Measurements from ENCODE around the gene TIE1. TPM values are rescaled to one million over a fixed set of nuclear protein-coding genes. Genes with fewer than 3 reads are reported as not detected.

TIE1 gene
- total and polyA plus RNA-seq, 2 of the 13 experiments (the other 11 are each of a cell fraction or from before 2014, with no cell fraction given): 0.58 to 0.84 TPM

DNA sequence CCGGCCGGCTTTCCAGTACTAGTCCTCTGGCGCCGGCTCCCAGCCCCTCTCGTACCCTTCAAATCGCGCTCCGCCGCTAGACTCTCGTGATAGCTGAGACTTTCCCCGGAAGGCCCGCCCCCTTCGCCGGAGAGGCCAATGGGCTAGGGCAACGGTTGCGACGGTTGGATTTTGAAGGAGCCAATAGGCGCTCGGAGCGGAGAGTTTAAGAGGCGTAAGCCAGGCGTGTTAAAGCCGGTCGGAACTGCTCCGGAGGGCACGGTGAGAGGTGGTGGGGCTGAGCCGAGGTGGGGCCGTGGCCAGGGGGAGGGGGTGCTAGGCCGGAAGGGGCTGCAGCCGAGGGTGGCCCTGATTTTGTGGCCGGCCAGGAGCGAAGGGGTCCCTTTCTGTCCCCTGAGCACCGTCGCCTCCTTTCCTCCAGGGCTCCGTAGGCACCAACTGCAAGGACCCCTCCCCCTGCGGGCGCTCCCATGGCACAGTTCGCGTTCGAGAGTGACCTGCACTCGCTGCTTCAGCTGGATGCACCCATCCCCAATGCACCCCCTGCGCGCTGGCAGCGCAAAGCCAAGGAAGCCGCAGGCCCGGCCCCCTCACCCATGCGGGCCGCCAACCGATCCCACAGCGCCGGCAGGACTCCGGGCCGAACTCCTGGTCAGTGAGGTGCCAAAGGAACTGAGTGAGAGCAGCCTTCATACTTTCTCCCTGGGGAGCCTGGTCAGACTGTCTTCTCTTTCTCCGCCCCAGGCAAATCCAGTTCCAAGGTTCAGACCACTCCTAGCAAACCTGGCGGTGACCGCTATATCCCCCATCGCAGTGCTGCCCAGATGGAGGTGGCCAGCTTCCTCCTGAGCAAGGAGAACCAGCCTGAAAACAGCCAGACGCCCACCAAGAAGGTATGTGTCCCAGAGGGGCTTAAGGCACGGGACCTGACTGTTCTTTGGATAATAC is 58.2 kb downstream of the TIE1 start, which contains the start of gene CDC20 (continued):
- TF ChIP-seq, protein P1, sequence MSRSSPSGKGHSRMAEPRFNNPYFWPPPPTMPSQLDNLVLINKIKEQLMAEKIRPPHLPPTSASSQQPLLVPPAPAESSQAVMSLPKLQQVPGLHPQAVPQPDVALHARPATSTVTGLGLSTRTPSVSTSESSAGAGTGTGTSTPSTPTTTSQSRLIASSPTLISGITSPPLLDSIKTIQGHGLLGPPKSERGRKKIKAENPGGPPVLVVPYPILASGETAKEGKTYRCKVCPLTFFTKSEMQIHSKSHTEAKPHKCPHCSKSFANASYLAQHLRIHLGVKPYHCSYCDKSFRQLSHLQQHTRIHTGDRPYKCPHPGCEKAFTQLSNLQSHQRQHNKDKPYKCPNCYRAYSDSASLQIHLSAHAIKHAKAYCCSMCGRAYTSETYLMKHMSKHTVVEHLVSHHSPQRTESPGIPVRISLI (CRISPR knock-in tag; IDR thresholded peaks at IDR 0.05; ENCODE audit: borderline replicate concordance): no peak
- no peak for TF ChIP-seq ZC3H4 (CRISPR knock-in tag; IDR thresholded peaks at IDR 0.05; ENCODE audit: borderline replicate concordance)
- no peak for TF ChIP-seq LRRFIP1 (CRISPR knock-in tag; conservative IDR thresholded peaks at IDR 0.05)
- TF ChIP-seq ATF6 (CRISPR knock-in tag; conservative IDR thresholded peaks at IDR 0.05): no peak
- no peak for TF ChIP-seq SYNCRIP (IDR thresholded peaks at IDR 0.05; ENCODE audit: insufficient read depth, low read depth, low read length)
- no peak for TF ChIP-seq EHMT2 (IDR thresholded peaks at IDR 0.05; ENCODE audit: borderline replicate concordance, low read depth, low read length)
- TF ChIP-seq ZNF749 (CRISPR knock-in tag; IDR thresholded peaks at IDR 0.05; ENCODE audit: borderline replicate concordance): peak; percentile 84
- TF ChIP-seq GATAD2A (CRISPR knock-in tag; IDR thresholded peaks at IDR 0.05): no peak
- TF ChIP-seq ZNF230 (CRISPR knock-in tag; IDR thresholded peaks at IDR 0.05): no peak
- peak; percentile 90; the same call in 1 of the 2 replicates for TF ChIP-seq YEATS2 (CRISPR knock-in tag; IDR thresholded peaks at IDR 0.05; ENCODE audit: borderline replicate concordance)
- no peak for TF ChIP-seq TOE1 (CRISPR knock-in tag; IDR thresholded peaks at IDR 0.05)
- TF ChIP-seq ZEB1 (IDR thresholded peaks at IDR 0.05; ENCODE audit: insufficient replicate concordance, low read depth): no peak
- no peak for TF ChIP-seq ZNF558 (CRISPR knock-in tag; IDR thresholded peaks at IDR 0.05; ENCODE audit: borderline replicate concordance)
- TF ChIP-seq ZFP41 (CRISPR knock-in tag; IDR thresholded peaks at IDR 0.05; ENCODE audit: borderline replicate concordance): 0 out of 2 replicates have a peak, but pooled peaks have one; percentile 16
- TF ChIP-seq NFYB (CRISPR knock-in tag; IDR thresholded peaks at IDR 0.05): peak; percentile 97
- no peak for TF ChIP-seq RAD21 (CRISPR knock-in tag; IDR thresholded peaks at IDR 0.05)
- TF ChIP-seq, protein P2, sequence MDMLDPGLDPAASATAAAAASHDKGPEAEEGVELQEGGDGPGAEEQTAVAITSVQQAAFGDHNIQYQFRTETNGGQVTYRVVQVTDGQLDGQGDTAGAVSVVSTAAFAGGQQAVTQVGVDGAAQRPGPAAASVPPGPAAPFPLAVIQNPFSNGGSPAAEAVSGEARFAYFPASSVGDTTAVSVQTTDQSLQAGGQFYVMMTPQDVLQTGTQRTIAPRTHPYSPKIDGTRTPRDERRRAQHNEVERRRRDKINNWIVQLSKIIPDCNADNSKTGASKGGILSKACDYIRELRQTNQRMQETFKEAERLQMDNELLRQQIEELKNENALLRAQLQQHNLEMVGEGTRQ (IDR thresholded peaks at IDR 0.05; ENCODE audit: low read depth, low read length): no peak
- TF ChIP-seq, protein P2 (CRISPR knock-in tag; IDR thresholded peaks at IDR 0.05; ENCODE audit: borderline replicate concordance): no peak

Data from HepG2 (cell line).